GM12878 (cell line): Measurements from ENCODE around the gene CFAP61. TPM values are rescaled to one million over a fixed set of nuclear protein-coding genes. Genes with fewer than 3 reads are reported as not detected.

Source experiments
- ATAC-seq: fragments of 200-7000 bp; cut with Tn5 transposase; 3 replicates; pipeline ENCODE4 v1.9.1; 2020; ENCODE audit warnings: mild to moderate bottlenecking, moderate library complexity
- BruUV-seq: library from RNA; stranded (reverse); fragments of 400-500 nt; replicated peaks from 2 replicates; lab custom pipeline; 2021; lab: Mats Ljungman, UMichigan
- CTCF ChIA-PET: fragments of 300-600 bp; sonication (Branson Sonifier 250); formaldehyde crosslinking; extraction: SDS; loops from one replicate; lab custom pipeline; 2021; ENCODE audit warnings: inconsistent platforms; lab: Yijun Ruan, JAX
- POLR2A ChIA-PET: fragments of 350-600 bp; formaldehyde crosslinking; extraction: SDS; loops from one replicate; lab custom pipeline; 2021; ENCODE audit warnings: inconsistent platforms; lab: Charles Lee
- RAD21 ChIA-PET: fragments of 300-600 bp; sonication (Branson Sonifier 250); formaldehyde crosslinking; loops from one replicate; lab custom pipeline; 2023; ENCODE audit warnings: antibody characterized with exemption; ENCODE audit not compliant: unreplicated experiment; lab: Charles Lee
- SMC1A ChIA-PET: fragments of 300-600 bp; sonication (Branson Sonifier 250); formaldehyde crosslinking; loops from one replicate; lab custom pipeline; 2023; ENCODE audit not compliant: unreplicated experiment, uncharacterized antibody; lab: Charles Lee
- DNase-seq: peaks from one replicate; pipeline ENCODE4 v3.0.0-alpha.2; 2011; ENCODE audit warnings: low read depth, low spot score
- FAIRE-seq: peaks from 3 replicates; lab custom pipeline; 2011; peaks lifted over from hg19 to GRCh38; lab: Jason Lieb, UNC
- H2AFZ ChIP-seq: 2 replicates; pipeline ENCODE4 v1.6.0; 2011; ENCODE audit warnings: low read depth, low read length, control low read depth; ENCODE audit not compliant: control insufficient read depth
- H3K27ac ChIP-seq: 2 replicates; pipeline ENCODE4 v1.5.1; 2011; ENCODE audit warnings: control low read depth; ENCODE audit not compliant: control insufficient read depth, insufficient read depth
- H3K27me3 ChIP-seq, 2 experiments: replicated peaks in 1 of 2; 2 replicates each; pipeline versions ENCODE4 v1.6.0 to v1.6.1; 2011; ENCODE audit warnings: low read length in 1 of 2; ENCODE audit not compliant: control insufficient read depth in 2 of 2, insufficient read depth in 2 of 2
- H3K36me3 ChIP-seq, 2 experiments: 2 replicates each; pipeline ENCODE4 v1.5.1; 2011; ENCODE audit warnings: low read length in 1 of 2; ENCODE audit not compliant: control insufficient read depth in 2 of 2, insufficient read depth in 2 of 2
- H3K4me1 ChIP-seq: 2 replicates; pipeline ENCODE4 v1.6.1; 2011; ENCODE audit warnings: mild to moderate bottlenecking, low read length, moderate library complexity, mixed read lengths; ENCODE audit not compliant: control insufficient read depth, insufficient read depth
- H3K4me2 ChIP-seq: 2 replicates; pipeline ENCODE4 v1.6.0; 2011; ENCODE audit warnings: control low read depth; ENCODE audit not compliant: control insufficient read depth, insufficient read depth
- H3K4me3 ChIP-seq: fragments of 200-600 bp; sonication (generic); 2 replicates; pipeline ENCODE4 v1.5.1; 2016
- H3K79me2 ChIP-seq: 2 replicates; pipeline ENCODE4 v1.6.0; 2011; ENCODE audit warnings: low read length; ENCODE audit not compliant: control insufficient read depth, insufficient read depth
- H3K9ac ChIP-seq: 2 replicates; pipeline ENCODE4 v1.8.0; 2011; ENCODE audit warnings: low read length, control low read depth, mixed read lengths; ENCODE audit not compliant: control insufficient read depth, insufficient read depth
- H3K9me3 ChIP-seq: replicated peaks from 3 replicates; pipeline ENCODE4 v1.5.1; 2011; ENCODE audit warnings: mild to moderate bottlenecking, low read length; ENCODE audit not compliant: control insufficient read depth, insufficient read depth
- H4K20me1 ChIP-seq: 2 replicates; pipeline ENCODE4 v1.6.0; 2011; ENCODE audit not compliant: control insufficient read depth, insufficient read depth
- ASH2L ChIP-seq: fragments of 300-600, 200-600 bp; sonication (generic); IDR thresholded peaks from 2 replicates; pipeline ENCODE4 v1.6.1; 2017; ENCODE audit warnings: low read depth, mild to moderate bottlenecking, borderline replicate concordance
- BMI1 ChIP-seq: fragments of 450-650 bp; IDR thresholded peaks from 2 replicates; pipeline ENCODE4 v1.6.1; 2016; ENCODE audit warnings: mild to moderate bottlenecking, moderate library complexity, borderline replicate concordance
- CBX3 ChIP-seq: fragments of 200-600 bp; sonication (generic); IDR thresholded peaks from 2 replicates; pipeline ENCODE4 v1.6.1; 2016; ENCODE audit warnings: low read depth, borderline replicate concordance
- EP300 ChIP-seq, 2 experiments: fragments of 150-350 bp in 1 of 2; IDR thresholded peaks; 2 replicates each; pipeline ENCODE4 v1.6.1; 2011 to 2012; ENCODE audit warnings: low read depth in 2 of 2, low read length in 2 of 2, borderline replicate concordance in 1 of 2, improper control_type of control experiment in 1 of 2, inconsistent platforms in 1 of 2; ENCODE audit not compliant: control insufficient read depth in 1 of 2
- MAX ChIP-seq: IDR thresholded peaks from 2 replicates; pipeline ENCODE4 v1.6.1; 2012; ENCODE audit warnings: low read depth, low read length, improper control_type of control experiment
- NFIC ChIP-seq: IDR thresholded peaks from 2 replicates; pipeline ENCODE4 v1.6.1; 2012; ENCODE audit warnings: low read depth, mild to moderate bottlenecking, inconsistent platforms, low read length, moderate library complexity
- PAX5 ChIP-seq: IDR thresholded peaks from 2 replicates; pipeline ENCODE4 v1.6.1; 2011; ENCODE audit warnings: low read depth, low read length, borderline replicate concordance
- RAD21 ChIP-seq: IDR thresholded peaks from 2 replicates; pipeline ENCODE4 v1.6.1; 2011; ENCODE audit warnings: mild to moderate bottlenecking, low read depth, low read length, moderate library complexity; ENCODE audit not compliant: insufficient read depth
- RELA ChIP-seq: fragments of 450-650 bp; IDR thresholded peaks from 2 replicates; pipeline ENCODE4 v1.8.0; 2014; ENCODE audit warnings: borderline replicate concordance; ENCODE audit not compliant: partially characterized antibody
- RELB ChIP-seq: fragments of 450-650 bp; IDR thresholded peaks from 2 replicates; pipeline ENCODE4 v1.6.1; 2017; ENCODE audit warnings: low read depth, mild to moderate bottlenecking, moderate library complexity
- RUNX3 ChIP-seq: IDR thresholded peaks from 2 replicates; pipeline ENCODE4 v1.6.1; 2012; ENCODE audit warnings: low read length, inconsistent platforms
- SMC3 ChIP-seq: IDR thresholded peaks from 2 replicates; pipeline ENCODE4 v1.6.1; 2011; ENCODE audit warnings: low read length, improper control_type of control experiment, borderline replicate concordance
- YY1 ChIP-seq: IDR thresholded peaks from 2 replicates; pipeline ENCODE4 v1.6.1; 2011; ENCODE audit warnings: low read depth, mild to moderate bottlenecking, low read length
- ZBTB11 ChIP-seq: fragments of 450-650 bp; formaldehyde crosslinking; IDR thresholded peaks from 2 replicates; pipeline ENCODE4 v1.5.0; 2022; ENCODE audit warnings: mild to moderate bottlenecking, missing genetic modification characterization
- ZNF217 ChIP-seq: fragments of 450-650 bp; IDR thresholded peaks from 2 replicates; pipeline ENCODE4 v1.6.1; 2017; ENCODE audit warnings: antibody characterized with exemption, mild to moderate bottlenecking
- ZNF274 ChIP-seq: IDR thresholded peaks from one replicate; pipeline ENCODE4 v1.8.0; 2011; ENCODE audit not compliant: insufficient read length, insufficient read depth
- WGBS: methylation state at CpG from one replicate; pipeline ENCODE4 v1.1.6; 2016; ENCODE audit warnings: low lambda C conversion rate; ENCODE audit not compliant: insufficient replicate concordance, insufficient coverage; ENCODE audit errors: missing lambda C conversion rate; 5-methylcytosine and 5-hydroxymethylcytosine counted together
- in situ Hi-C: fragments of 300-500 bp; cut with MboI; formaldehyde crosslinking; loops from 9 replicates; pipeline ENCODE4 v1.14.3; 2018; ENCODE audit warnings: mixed read lengths
- intact Hi-C: fragments of 100-400 bp; cut with micrococcal nuclease; formaldehyde crosslinking; loops from one replicate; pipeline ENCODE4 v1.14.2; 2022; ENCODE audit not compliant: unreplicated experiment
- polyA plus RNA-seq, 11 experiments: library from polyadenylated mRNA; depleted of rRNA in 4 of 11; unstranded in 6 of 11; stranded (reverse) in 5 of 11; fragments of >200 nt; fragmentation: Nextera tagmentation in 4 of 11; fragmentation: Illumina TruSeq in 1 of 11; extraction: Ambion mirVana in 4 of 11; extraction: Trizol in 1 of 11; gene quantifications; 1 replicate in 1 of 11; 2 replicates in 10 of 11; pipeline versions ENCODE4 v1.2.1 to v1.2.3, GENCODE V29; 2011 to 2016; ENCODE audit warnings: inconsistent platforms in 2 of 11, missing spikeins in 2 of 11, low read depth in 1 of 11
- total RNA-seq, 4 experiments: library from RNA; depleted of rRNA in 3 of 4; stranded (reverse); fragments of >200 nt in 3 of 4; fragmentation: Illumina TruSeq in 1 of 4; extraction: Trizol in 1 of 4; gene quantifications; 2 replicates each; pipeline versions ENCODE4 v1.2.1 to v1.2.3, GENCODE V29; 2013 to 2021

Gene CFAP61
- total and polyA plus RNA-seq, 10 of the 15 experiments (the other 5 are each of a cell fraction or from before 2014, with no cell fraction given) = 0.11 to 0.41 (median 0.24) TPM; not detected in 7

- no peak for TF ChIP-seq CBX3
- TF ChIP-seq ASH2L = no peak
- TF ChIP-seq BMI1 = no peak
These were observed 183.3 kb downstream of the CFAP61 start (continued) for GRCh38 chr20:20235681-20236080.

- CTCF ChIA-PET = interaction anchor here (0.5 to 7.3 kb wide), 35 partner anchors 7 to 588 kb away, joined by 3 to 57 read pairs (median 4); partner anchors contain the start of gene NAA20
- H3K79me2 ChIP-seq = no peaks in the 10 kb centered on the region
- H3K27me3 ChIP-seq = no peaks in the 10 kb centered on the region; a peak in 1 of 4 replicates
- ATAC-seq = peak; percentile 91
- DNase-seq = no peak
- in situ Hi-C loops (loop anchor here (5.0 kb wide), 1 partner anchor 145 kb away; no protein-coding TSS in a partner anchor), intact Hi-C loops (loop anchor here (1.0 to 5.0 kb wide), 3 partner anchors 53 to 330 kb away; no protein-coding TSS in a partner anchor)
- no peaks in the 10 kb centered on the region for H3K4me1 ChIP-seq
- H3K4me3 ChIP-seq = no peak overlapping the region
- H3K9me3 ChIP-seq = no peaks in the 10 kb centered on the region
- H4K20me1 ChIP-seq = no peaks in the 10 kb centered on the region; the same call in 1 of the 2 replicates
- no peak overlapping the region for H3K4me2 ChIP-seq
- H3K36me3 ChIP-seq = no peaks in the 10 kb centered on the region
- RAD21 ChIA-PET = interaction anchor here (0.8 to 2.9 kb wide), 8 partner anchors 9 to 366 kb away, joined by 3 to 18 read pairs (median 4); no protein-coding TSS in a partner anchor
- SMC1A ChIA-PET = interaction anchor here (0.7 to 2.4 kb wide), 24 partner anchors 9 to 357 kb away, joined by 3 to 15 read pairs (median 4); no protein-coding TSS in a partner anchor
- peak; percentile 84 for FAIRE-seq
- 24% methylated on average over 11 of the region's 11 CpGs for WGBS
- no peak overlapping the region for H3K27ac ChIP-seq
- no peak overlapping the region for H3K9ac ChIP-seq
- POLR2A ChIA-PET = no interaction called here
- no peak overlapping the region for H2AFZ ChIP-seq
- no TSS peak for BruUV-seq
- TF ChIP-seq RUNX3 (0 out of 2 replicates have a peak, but pooled peaks have one; percentile 6), MAX (no peak), ZBTB11 (no peak), RELB (no peak), PAX5 (no peak), EP300 (IDR thresholded peaks at IDR 0.05; ENCODE audit: borderline replicate concordance in 1 of 2, control insufficient read depth in 1 of 2, low read depth in 2 of 2, low read length in 2 of 2) (no peak), SMC3 (peak; percentile 89), YY1 (peak; percentile 58; the same call in 1 of the 2 replicates), RELA (no peak), RAD21 (peak; percentile 74), NFIC (no peak), ZNF274 (no peak), ZNF217 (no peak)
These were observed 185.0 kb downstream of the CFAP61 start for GRCh38 chr20:20237093-20237959.
